ENCODE results near the gene POGZ.
A peak's percentile ranks its signal among the peaks of the same experiment; 100 is the strongest.
"Not testable (repeated sequence)": the region's sequence is repeated elsewhere in the genome, so short reads cannot be mapped to it uniquely, and the experiment has no call there.

Gene POGZ

DNA sequence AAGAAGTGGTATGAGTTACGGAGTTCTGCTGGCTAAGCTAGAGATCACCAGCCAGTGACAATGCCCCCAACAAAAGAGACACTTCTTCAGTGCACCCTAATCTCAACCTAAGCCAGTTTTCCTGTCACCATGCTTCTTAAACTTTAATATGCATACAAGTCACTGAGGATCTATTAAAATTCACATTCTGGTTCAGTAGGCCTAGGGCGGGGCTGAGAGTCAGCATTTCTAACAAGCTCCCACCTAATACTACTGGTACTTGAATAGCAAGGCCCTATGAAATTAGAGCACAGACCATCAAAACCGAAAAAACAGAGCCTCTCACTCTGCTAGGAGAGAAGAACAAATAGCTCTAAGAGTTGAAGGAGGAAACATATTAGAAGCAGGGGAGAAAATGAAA, 52.0 kb downstream of the POGZ start:
- DNase-seq, result no peak

DNA sequence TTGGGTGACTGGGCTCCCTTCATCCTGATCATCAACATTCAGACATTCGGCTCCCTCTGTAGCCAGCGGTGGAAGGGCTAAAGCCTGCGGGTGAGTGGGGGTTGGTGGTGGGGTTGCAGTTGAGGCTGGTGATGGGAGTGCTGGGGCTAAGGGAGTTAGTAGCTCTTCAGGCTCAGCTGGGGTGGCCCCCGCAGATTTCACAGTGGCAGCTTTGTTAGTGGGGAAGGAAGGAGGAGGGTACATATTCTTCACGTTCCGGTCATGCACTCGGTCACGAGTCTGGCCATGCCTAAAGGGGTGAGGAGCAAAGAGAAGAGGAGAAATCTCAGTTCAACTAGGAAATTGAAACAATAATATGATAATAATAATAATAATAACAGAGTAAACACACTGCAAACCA, 53.1 kb downstream of the POGZ start:
- DNase-seq, result no peak

DNA sequence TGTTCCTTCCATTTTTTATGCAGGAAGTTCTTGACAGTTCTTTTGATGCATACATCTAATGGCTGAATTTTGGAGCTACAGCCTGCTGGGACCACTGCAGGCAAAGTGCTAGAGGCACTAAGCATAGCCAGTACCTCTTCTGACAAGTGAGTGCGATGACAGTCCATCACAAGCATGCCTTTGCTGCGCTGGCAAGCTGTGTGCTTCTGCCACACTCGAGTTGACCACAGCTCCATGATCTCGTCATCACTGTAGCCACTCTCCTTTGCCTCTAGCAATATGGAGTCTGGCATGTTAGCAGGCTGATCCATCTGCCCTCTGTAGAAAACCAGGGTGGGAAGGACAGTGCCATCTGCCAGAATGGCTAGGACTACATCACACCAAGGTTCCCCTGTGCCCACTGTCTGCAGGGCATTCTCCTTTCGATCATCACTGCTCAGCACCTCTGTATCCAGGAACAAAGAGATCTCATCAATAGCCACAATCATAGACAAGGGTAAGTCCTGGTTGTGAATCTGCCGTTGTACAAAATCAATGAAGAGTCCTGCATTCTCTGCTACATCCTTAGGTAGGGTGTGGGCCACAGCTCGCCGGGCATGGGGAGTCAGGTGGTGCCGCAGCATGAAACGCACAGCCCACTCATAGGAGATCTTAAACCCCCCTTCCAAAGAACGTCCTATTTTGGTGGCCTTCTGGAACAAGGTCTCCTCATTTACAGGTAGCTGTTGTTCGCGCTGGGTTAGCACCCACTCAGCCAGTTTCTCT, 53.9 kb downstream of the POGZ start:
- no peak for DNase-seq

- DNase-seq, result no peak
Observed at GRCh38 chr1:151403612-151404011, 55.7 kb downstream of the POGZ start.

GRCh38 chr1:151402764-151403163, 56.5 kb downstream of the POGZ start:
- no peak for DNase-seq

DNA sequence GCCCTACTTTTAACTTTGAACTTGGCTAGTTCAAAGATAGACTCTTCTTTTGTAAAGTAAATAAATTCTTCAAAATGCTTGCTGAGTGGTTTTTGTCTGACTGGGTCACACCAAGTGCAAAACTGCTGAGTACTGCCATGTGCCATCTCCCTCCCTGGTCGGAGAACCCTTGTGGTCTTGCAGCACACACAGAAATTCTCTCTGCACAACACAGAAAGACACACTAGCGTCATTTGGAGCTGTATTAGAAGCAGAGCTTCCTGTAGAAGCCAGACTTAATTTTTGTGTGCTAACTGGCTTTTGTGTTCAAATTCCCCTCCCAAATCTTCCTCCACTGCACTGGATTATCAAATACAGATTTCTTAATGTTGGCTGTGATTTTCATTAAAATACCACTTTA, 57.4 kb downstream of the POGZ start:
- DNase-seq, result no peak

DNA sequence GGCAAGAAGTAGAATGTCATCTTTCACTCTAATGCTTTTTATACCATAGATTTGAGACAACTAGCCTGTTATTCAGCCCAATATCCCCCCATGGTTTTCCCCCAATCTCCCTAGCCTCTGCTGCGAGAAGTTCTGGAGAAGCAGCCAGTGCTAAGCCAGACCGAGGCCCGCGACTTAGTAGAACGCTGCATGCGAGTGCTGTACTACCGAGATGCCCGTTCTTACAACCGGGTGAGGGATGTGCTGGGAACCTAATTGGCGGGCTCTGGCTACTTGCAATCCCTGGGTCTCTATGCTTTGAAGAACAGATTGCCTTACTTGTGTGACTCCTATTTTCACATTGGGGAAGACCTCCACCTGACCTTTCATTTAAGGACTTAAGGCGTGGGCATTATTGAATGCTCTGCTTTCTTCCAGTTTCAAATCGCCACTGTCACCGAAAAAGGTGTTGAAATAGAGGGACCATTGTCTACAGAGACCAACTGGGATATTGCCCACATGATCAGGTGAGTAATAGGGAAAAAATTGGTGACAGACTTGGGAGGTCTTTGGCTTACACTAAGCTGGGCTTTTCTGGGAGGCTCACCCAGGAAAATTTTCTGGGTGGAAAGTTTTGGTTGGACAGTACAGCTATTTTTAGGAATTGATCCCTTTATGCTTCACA, 58.0 kb downstream of the POGZ start:
- DNase-seq, result no peak

DNA sequence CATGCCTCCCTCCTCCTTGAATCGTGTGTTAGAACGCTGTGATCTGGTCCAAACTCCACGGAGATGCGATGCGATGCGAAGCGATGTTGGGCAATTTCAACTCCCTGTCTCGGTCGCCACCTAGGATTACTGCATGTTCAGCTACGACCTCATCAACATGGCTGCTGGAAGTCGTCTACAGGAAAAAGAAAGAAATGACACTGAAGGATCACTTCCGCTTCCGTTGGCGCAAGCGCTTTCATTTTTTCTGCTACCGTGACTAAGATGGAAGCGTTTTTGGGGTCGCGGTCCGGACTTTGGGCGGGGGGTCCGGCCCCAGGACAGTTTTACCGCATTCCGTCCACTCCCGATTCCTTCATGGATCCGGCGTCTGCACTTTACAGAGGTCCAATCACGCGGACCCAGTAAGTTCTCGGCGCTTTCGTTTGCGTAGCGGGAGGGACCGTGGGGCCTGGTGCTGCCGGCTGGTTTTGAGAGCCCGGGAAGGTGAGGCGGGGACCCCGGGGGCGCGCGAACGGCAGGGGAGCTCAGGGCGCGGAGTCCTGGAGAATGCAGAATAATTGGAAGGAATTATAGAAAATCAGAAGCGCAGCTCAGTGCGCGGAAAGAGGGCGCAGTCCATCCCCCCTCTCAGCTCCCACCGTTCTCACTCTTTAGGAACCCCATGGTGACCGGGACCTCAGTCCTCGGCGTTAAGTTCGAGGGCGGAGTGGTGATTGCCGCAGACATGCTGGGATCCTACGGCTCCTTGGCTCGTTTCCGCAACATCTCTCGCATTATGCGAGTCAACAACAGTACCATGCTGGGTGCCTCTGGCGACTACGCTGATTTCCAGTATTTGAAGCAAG, 59.7 kb downstream of the POGZ start, which contains the start of gene PSMB4:
TSS of gene PSMB4 (plus strand) at position 250 of the 848 bp plus-strand sequence. CDS start at position 265, 15 bp downstream.
- peak; percentile 82 for DNase-seq

DNA sequence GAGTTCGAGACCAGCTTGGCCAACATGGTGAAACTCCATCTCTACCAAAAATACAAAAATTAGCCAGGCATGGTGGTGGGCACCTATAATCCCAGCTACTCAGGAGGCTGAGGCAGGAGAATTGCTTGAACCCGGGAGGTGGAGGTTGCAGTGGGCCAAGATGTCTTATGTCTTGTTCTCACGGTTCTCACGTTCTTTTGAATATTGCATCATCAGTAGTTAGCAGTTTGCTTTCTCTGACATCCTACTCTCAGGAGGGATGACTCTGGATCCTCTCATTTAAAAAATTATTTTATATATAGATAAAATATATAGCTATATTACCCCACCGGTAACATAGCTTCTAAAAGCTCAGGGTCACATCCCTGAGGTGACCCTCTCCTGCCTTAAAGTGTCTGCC, 63.0 kb downstream of the POGZ start:
- DNase-seq, result not testable (repeated sequence)

DNA sequence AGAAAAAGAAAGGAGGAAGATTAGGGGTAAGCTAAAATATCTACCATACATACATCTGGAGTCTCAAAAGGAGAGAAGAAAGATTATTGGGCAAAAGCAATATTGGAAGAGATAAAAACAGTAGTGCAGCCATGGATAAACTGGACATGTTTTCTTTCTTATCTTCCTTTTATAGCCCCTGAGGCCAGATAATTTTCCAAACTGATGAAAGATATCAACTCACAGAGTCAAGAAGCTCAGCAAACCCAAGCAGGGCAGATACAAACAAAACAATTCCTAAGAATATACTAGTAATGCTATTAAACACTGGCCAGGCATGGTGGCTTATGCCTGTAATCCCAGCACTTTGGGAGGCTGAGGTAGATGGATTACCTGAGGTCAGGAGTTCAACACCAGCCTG, 65.7 kb downstream of the POGZ start:
- no peak for DNase-seq

GRCh38 chr1:151391079-151391563, 68.2 kb downstream of the POGZ start:
- DNase-seq, result no peak

DNA sequence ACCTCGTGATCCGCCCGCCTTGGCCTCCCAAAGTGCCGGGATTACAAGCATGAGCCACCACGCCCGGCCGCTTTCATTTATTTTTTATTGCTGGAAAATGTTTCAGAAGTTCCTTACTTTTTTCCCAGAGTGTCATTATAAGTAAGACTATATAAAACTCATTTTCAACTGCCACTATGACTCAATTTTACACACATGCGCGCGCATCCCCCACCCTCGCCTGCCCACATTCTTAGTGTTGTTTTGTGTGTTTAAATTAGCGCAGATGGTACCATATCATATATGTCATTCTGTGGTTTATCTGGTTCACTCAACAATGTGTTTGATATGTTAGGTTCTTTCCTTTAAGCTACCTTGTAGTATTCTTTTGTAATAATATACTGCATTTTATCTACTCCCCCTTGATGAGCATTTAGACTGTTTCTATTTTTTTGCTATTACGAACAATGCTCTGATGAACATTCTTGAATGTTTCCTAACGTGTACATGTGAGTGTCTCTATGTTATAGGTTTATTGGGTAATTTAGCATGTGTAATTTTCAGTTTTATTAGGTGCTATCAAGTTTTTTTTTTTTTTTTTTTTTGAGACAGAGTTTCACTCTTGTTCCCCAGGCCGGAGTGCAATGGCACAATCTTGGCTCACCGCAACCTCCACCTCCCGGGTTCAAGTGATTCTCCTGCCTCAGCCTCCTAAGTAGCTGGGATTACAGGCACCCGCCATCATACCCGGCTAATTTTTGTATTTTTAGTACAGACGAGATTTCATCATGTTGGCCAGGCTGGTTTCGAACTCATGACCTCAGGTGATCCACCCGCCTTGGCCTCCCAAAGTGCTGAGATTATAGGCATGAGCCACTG, 68.8 kb downstream of the POGZ start:
- DNase-seq, result not testable (repeated sequence)

DNA sequence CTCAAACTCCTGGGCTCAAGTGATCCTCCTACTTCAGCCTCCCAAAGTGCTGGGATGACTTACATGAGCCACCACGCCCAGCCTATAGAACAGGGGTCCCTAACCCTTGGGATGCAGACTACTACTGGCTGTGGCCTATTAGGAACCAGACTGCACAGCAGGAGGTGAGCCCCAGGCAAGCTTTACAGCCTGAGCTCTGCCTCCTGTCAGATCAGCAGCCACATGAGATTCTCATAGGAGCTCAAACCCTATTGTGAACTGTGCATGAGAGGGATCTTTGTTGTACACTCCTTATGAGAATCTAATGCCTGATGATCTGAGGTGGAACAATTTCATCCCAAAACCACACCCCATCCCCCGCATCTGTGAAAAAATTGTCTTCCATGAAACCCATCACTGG, 73.3 kb downstream of the POGZ start:
- DNase-seq, result no peak

- DNase-seq, result no peak
Observed at GRCh38 chr1:151384584-151384983, 74.7 kb downstream of the POGZ start.

DNA sequence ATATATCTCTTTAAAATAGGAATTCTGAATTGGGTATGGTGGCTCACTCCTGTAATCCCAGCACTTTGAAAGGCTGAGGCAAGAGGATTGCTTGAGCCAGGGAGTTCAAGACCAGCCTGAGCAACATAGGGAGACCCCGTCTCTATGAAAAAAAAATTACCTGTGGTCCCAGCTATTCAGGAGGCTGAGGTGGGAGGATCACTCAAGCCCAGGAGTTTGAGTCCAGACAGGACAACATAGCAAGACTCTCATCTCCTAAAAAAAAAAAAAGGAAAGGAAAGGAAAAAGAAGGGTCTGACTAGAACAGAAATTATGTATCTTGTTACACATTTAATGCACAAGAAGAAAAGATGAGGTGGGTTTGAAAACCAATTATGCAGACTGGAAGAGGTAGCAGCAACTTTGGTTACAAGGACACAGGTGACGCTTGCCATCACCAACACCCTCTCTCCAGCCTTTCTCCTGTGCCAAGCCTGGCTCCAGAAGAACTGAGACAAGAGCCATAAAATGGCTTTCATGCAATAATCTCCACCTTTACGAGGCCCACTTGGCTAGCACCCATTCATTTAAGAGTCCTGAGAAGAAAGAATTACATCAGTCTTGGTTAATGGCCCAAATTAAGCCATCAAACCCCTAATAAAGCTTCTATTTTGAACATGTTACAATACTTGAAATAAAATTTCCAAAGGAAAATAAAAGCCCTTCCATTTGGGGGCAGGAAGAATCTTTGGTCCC, 82.0 kb downstream of the POGZ start:
- DNase-seq, result no peak

DNA sequence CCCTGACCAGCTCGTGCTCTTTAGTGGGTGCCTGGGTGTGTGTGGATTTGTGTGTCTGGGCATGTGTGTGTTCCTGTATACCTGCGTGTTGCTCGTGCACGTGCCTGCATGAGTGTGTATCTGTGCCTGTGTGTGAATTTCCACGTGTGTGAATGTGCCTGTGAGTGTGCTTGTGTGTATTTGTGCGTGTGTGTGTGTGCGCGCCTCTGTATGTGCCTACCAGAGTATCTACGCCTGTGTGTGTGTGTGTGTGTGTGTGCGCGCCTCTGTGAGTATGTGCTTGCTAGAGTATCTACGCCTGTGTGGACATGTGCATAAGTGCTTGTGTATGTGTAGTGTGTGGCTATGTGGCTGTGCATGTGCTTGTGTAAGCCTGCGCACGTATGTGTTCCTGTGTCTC, 86.1 kb downstream of the POGZ start:
- no peak for DNase-seq

DNA sequence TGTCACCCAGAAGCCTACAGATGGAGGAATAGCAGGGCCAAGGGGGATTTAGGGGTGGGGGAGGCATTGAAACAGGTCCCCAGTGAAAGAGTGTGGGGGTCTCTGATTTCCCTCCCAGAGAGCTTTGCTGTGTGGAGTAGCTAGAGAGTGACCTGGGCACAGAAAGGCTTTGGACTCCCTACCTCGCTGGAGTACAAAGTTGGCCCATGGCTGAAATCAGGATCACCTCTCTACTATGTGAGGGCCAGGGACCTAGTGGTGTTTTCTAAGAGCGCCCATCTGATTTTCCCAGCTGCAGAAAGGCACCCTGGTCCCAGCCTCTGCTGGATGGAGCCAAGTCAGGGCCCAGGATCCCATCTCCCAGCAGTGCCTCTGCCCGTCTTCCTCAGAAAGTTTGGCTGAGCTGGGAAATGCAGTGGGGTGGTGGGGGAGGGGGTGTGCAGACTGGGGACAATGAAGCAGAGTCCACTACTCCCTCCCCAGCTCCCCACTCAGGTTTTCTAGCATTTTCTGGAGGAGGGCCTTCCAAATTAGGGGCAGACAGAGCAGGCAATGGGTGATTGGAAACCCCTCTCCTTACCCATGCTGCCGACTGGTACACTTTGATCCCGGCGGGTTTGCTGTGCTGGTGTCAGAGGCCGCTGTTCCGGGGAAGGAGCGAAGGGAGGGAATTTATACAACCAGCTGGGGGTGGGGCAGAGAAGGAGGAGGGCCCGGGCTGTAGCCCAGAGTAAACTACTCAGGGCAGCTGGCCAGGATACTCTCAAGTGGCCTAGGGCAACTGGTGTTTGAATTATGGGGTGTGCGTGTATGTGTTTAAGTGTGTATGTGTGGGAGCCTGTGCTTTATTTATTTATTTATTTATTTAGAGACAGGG, 87.0 kb downstream of the POGZ start, which contains the start of gene SELENBP1:
TSS of gene SELENBP1 (minus strand) at position 648 of the 877 bp plus-strand sequence. CDS start at position 584, 64 bp downstream.
- DNase-seq, result no peak

GRCh38 chr1:151371370-151372057, 87.8 kb downstream of the POGZ start:
- DNase-seq, result no peak

- DNase-seq, result no peak
Observed at GRCh38 chr1:151370211-151370911, 88.9 kb downstream of the POGZ start.

Measured in CD4-positive, alpha-beta T cell treated with Interleukin-6 for 4 hours (primary cell).